Esophagus muscularis mucosa (tissue), 4 donors: ENCODE results near the gene EMC8.
A peak's percentile ranks its signal among the peaks of the same experiment; 100 is the strongest.

Experiments used
- EP300 ChIP-seq: sonication (generic); formaldehyde crosslinking; IDR thresholded peaks from one replicate; pipeline ENCODE4 v1.6.1; 2017; ENCODE audit warnings: antibody characterized with exemption
- POLR2A ChIP-seq: fragments of 450-650 bp; IDR thresholded peaks from one replicate; pipeline ENCODE4 v1.6.1; 2017; ENCODE audit warnings: antibody characterized with exemption, moderate library complexity, mild to moderate bottlenecking, low read depth
- POLR2AphosphoS5 ChIP-seq, 2 donors: sonication (generic); formaldehyde crosslinking; IDR thresholded peaks; one replicate each; pipeline ENCODE4 v1.6.1; 2017; ENCODE audit warnings: antibody characterized with exemption in 2 of 2
- TF ChIP-seq, protein P1 (sequence below), 3 experiments: fragments of 200-600 bp in 2 of 3; fragments of 450-650 bp in 1 of 3; sonication (generic) in 2 of 3; IDR thresholded peaks; one replicate each; pipeline ENCODE4 v1.5.1; 2017 to 2019; ENCODE audit warnings: antibody characterized with exemption in 3 of 3, mild to moderate bottlenecking in 2 of 3, moderate library complexity in 1 of 3

DNA sequence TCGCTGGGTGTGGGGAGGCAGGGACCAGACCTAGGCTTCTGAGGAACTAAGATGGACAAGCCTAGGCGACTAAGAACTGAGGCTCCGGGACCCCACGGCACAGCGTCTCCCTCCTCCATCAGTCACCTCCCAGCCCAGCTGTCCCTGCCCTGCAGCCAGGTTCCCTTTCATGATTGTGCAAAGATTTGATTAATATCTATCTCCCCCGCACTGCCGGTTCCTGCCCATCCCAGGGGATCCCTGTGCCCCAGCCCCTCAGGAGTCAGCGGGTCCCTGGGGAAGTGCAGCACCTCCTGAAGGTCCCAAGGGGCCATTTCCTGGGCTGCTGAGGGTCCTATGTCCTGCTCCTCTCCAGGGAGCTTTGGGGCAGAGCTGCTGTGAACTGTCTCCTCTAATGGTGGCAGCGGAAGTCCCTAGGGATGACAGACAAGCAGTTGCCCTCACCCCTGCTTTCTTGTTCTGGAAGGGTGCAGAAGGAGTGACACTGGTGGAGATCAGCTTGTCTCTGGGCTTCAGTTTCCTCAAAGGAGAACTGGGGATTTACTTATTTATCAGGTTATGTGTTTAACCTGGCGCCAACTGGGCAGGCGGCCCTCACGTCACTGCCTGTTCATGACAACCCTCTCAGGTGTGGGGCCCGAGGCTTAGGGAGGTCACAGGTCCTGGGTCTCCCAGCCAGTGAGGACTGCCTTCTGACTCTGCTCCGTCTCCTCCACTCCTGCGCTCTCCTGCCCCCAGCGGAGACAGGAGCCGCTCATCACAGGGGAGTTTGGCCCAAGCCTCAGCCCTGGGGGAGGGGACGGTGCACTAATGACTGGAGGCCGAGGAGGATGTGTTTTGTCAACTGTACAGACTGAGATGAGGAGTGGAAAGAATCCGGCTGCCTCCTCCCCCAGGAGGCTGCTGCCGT, 46.6 kb downstream of the EMC8 start:
- TF ChIP-seq POLR2A (no peak), EP300 (no peak), POLR2AphosphoS5 (IDR thresholded peaks at IDR 0.05) (no peak)
- TF ChIP-seq, protein P1, sequence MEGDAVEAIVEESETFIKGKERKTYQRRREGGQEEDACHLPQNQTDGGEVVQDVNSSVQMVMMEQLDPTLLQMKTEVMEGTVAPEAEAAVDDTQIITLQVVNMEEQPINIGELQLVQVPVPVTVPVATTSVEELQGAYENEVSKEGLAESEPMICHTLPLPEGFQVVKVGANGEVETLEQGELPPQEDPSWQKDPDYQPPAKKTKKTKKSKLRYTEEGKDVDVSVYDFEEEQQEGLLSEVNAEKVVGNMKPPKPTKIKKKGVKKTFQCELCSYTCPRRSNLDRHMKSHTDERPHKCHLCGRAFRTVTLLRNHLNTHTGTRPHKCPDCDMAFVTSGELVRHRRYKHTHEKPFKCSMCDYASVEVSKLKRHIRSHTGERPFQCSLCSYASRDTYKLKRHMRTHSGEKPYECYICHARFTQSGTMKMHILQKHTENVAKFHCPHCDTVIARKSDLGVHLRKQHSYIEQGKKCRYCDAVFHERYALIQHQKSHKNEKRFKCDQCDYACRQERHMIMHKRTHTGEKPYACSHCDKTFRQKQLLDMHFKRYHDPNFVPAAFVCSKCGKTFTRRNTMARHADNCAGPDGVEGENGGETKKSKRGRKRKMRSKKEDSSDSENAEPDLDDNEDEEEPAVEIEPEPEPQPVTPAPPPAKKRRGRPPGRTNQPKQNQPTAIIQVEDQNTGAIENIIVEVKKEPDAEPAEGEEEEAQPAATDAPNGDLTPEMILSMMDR (IDR thresholded peaks at IDR 0.05), result peak in 1 of 3 experiments; percentile 14
